ENCODE measurements around the gene RAB23. TPM values are rescaled to one million over a fixed set of nuclear protein-coding genes. Genes with fewer than 3 reads are reported as not detected.

Gene RAB23
- total and polyA plus RNA-seq, 9 of the 15 experiments (the other 6 are each of a cell fraction or from before 2014, with no cell fraction given): 3.4 to 18.0 (median 9.4) TPM

GRCh38 chr6:57182017-57182432, 40.1 kb downstream of the RAB23 start (continued):
- TF ChIP-seq ZNF609 (CRISPR knock-in tag; IDR thresholded peaks at IDR 0.05; ENCODE audit: borderline replicate concordance) (no peak), PTRF (tag; IDR thresholded peaks at IDR 0.05) (no peak)

- Histone ChIP-seq H2AFZ (ENCODE audit: low read depth, low read length) (no peak overlapping the region), H3K4me2 (ENCODE audit: insufficient read depth, low read length) (no peak overlapping the region), H3K9ac (ENCODE audit: insufficient read depth in 1 of 2, low read depth in 2 of 2, low read length in 2 of 2) (no peak overlapping the region), H3K4me3 (no peak overlapping the region), H3K4me1 (replicated peaks in 1 of 2; ENCODE audit: control insufficient read depth in 2 of 2, insufficient read depth in 2 of 2, low read length in 2 of 2) (peaks cover 0 to 11% of the 10 kb centered on the region in 2 experiments; a peak in 2 of 5 replicates), H3K27me3 (ENCODE audit: control insufficient read depth in 2 of 2, insufficient read depth in 2 of 2, low read length in 2 of 2) (no peaks in the 10 kb centered on the region), H3K79me2 (ENCODE audit: control insufficient read depth, insufficient read depth, low read length) (peaks cover 66% of the 10 kb centered on the region), H3K36me3 (ENCODE audit: control insufficient read depth, insufficient read depth, low read length) (peaks cover 96% of the 10 kb centered on the region), H3K9me3 (replicated peaks; ENCODE audit: control insufficient read depth, insufficient read depth, low read depth, low read length) (no peaks in the 10 kb centered on the region), H3K27ac (ENCODE audit: extremely low read depth, low read depth, low read length) (no peak overlapping the region), H3K9me1 (ENCODE audit: control insufficient read depth, insufficient read depth, low read length) (no peaks in the 10 kb centered on the region), H4K20me1 (replicated peaks; ENCODE audit: control insufficient read depth, insufficient read depth, low read length) (peaks cover 6% of the 10 kb centered on the region; the same call in 1 of the 2 replicates)
- ATAC-seq (no peak), DNase-seq (ENCODE audit: extremely low read depth in 1 of 4, low spot score in 3 of 4) (no peak), FAIRE-seq (no peak)
- in situ Hi-C loops (cut with MboI): loop anchor here (10.0 kb wide), 1 partner anchor 134 kb away; the partner anchor contains the start of gene PRIM2
- no TSS peak for BruUV-seq (replicated peaks)
- intact Hi-C loops (cut with micrococcal nuclease): no loop called here
- ChIA-PET POLR2A (no interaction called here), CTCF (ENCODE audit: low intra/inter-chr PET ratio) (no interaction called here)
- 93% methylated on average over 3 of the region's 3 CpGs for WGBS (ENCODE audit: insufficient coverage, low coverage, missing lambda C conversion rate)
- peak; percentile 94 for TF ChIP-seq MYNN (IDR thresholded peaks at IDR 0.05)
- TF ChIP-seq MYNN (CRISPR knock-in tag; IDR thresholded peaks at IDR 0.05): no peak
- no peak for TF ChIP-seq ZBTB8A (IDR thresholded peaks at IDR 0.05; ENCODE audit: partially characterized antibody)
- TF ChIP-seq EHMT2 (IDR thresholded peaks at IDR 0.05): no peak
These were observed 41.5 kb downstream of the RAB23 start for GRCh38 chr6:57180596-57180995.

All from K562 (cell line).